ENCODE data around the gene NDUFS7.

The NDUFS7 gene

GRCh38 chr19:1396768-1397679 is 13.3 kb downstream of the NDUFS7 start:
- Histone ChIP-seq H3K9ac (ENCODE audit: low read length) (no peak overlapping the region), H3K9me3 (ENCODE audit: control insufficient read depth, low read length) (no peaks in the 10 kb centered on the region), H3K4me1 (ENCODE audit: control insufficient read depth, insufficient read depth, low read length) (peaks cover 22% of the 10 kb centered on the region), H3K4me3 (ENCODE audit: low read length) (no peak overlapping the region), H3K36me3 (ENCODE audit: control insufficient read depth, insufficient read depth, low read length, severe bottlenecking) (peaks cover 17% of the 10 kb centered on the region), H3K27me3 (replicated peaks; ENCODE audit: control insufficient read depth, insufficient read depth, low read length) (no peaks in the 10 kb centered on the region)
- DNase-seq (ENCODE audit: low read depth) = no peak

- H3K36me3 ChIP-seq (ENCODE audit: control insufficient read depth, insufficient read depth, low read length, severe bottlenecking) = peaks cover 9% of the 10 kb centered on the region
- no peaks in the 10 kb centered on the region for H3K27me3 ChIP-seq (replicated peaks; ENCODE audit: control insufficient read depth, insufficient read depth, low read length)
- no peak for DNase-seq (ENCODE audit: low read depth)
- no peak overlapping the region for H3K9ac ChIP-seq (ENCODE audit: low read length)
- no peaks in the 10 kb centered on the region for H3K9me3 ChIP-seq (ENCODE audit: control insufficient read depth, low read length)
- peaks cover 22% of the 10 kb centered on the region for H3K4me1 ChIP-seq (ENCODE audit: control insufficient read depth, insufficient read depth, low read length)
- no peak overlapping the region for H3K4me3 ChIP-seq (ENCODE audit: low read length)
These were observed 14.1 kb downstream of the NDUFS7 start for GRCh38 chr19:1397838-1398237.

DNA sequence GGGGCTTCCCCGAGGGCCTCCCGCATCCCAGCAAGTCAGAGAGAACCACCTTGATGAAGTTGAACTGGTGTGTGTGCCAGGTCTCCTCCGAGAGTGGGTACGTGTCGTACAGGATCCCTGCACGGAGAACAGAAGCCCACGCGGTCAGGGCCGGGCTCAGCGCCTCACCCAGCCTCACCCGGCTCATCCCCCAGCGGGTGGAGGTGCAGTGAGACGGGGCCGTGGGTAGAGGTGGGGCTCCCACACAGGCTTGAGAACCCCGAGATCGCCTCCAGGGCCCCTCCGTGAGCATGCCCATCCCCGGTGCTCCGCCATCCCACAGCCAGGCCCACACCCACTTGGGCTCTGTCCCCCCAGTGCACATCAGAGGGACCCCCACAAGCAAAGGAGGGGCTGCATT is 15.4 kb downstream of the NDUFS7 start:
- Histone ChIP-seq H3K9me3 (ENCODE audit: control insufficient read depth, low read length) (no peaks in the 10 kb centered on the region), H3K4me1 (ENCODE audit: control insufficient read depth, insufficient read depth, low read length) (peaks cover 22% of the 10 kb centered on the region), H3K36me3 (ENCODE audit: control insufficient read depth, insufficient read depth, low read length, severe bottlenecking) (no peaks in the 10 kb centered on the region), H3K4me3 (ENCODE audit: low read length) (no peak overlapping the region), H3K27me3 (replicated peaks; ENCODE audit: control insufficient read depth, insufficient read depth, low read length) (no peaks in the 10 kb centered on the region), H3K9ac (ENCODE audit: low read length) (no peak overlapping the region)
- DNase-seq (ENCODE audit: low read depth) = no peak

DNA sequence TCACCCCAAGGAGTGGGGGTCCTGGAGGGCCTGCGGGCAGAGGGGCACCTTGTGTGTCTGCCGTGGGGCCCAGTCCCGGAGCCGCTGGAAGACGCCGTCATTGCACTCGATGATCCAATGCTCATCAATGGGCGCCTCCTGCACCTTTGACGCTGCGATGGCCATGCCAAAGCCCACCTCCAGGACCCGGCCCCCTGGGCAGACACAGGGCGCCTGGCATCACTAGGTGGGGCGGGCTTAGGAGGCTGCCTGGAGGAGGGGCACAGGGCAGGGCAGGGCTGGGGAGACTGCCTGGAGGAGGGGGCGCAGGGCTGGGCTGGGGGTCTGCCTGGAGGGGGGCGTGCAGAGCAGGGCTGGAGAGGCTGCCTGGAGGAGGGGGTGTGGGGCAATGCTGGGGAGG is 16.0 kb downstream of the NDUFS7 start:
- Histone ChIP-seq H3K4me1 (ENCODE audit: control insufficient read depth, insufficient read depth, low read length) (peaks cover 22% of the 10 kb centered on the region), H3K4me3 (ENCODE audit: low read length) (no peak overlapping the region)

DNA sequence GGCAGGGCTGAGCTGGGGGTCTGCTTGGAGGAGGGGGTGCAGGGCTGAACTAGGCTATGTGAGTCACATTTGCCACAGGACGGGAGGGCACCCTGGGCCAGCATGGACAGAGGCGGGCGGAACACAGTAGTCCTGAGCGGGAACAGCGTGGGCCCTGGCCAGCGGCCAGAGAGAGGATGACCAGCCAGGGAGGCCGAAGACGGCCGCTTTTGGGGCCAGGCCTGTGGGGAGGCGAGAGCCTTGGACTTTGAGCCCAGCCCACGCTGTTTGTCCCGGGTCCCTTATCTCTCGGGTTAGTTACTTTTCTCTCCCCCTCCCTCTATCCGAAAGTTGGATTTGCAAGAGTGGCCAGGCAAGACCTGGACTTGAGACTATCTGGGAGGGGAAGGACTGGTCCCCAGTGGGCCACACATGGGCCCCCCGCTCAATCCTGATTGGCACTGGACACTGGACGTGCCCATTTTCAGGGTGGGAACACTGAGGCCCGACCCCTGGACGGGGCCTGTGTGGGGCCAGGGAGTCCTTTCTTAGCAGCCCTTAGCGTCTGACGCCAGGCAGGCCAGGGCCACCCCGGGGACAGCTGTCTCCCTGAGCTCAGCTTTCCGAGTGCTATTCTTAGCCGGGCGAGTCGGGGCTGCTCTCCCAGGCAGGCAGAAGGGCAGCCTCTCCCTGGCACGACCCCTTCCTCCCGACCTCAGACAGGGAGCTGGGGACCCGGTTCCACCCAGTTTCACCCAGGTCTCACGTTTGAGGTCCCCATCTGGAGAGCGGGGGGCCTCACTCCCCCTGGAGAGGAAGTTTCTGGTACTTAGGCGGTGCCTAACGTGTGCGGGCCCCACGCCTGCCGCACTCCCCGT is 16.8 kb downstream of the NDUFS7 start:
- Histone ChIP-seq H3K4me1 (ENCODE audit: control insufficient read depth, insufficient read depth, low read length) (peaks cover 20% of the 10 kb centered on the region), H3K9ac (ENCODE audit: low read length) (peak overlapping the region; percentile 84), H3K36me3 (ENCODE audit: control insufficient read depth, insufficient read depth, low read length, severe bottlenecking) (no peaks in the 10 kb centered on the region), H3K4me3 (ENCODE audit: low read length) (peak overlapping the region; percentile 79), H3K9me3 (ENCODE audit: control insufficient read depth, low read length) (no peaks in the 10 kb centered on the region), H3K27me3 (replicated peaks; ENCODE audit: control insufficient read depth, insufficient read depth, low read length) (no peaks in the 10 kb centered on the region)
- DNase-seq (ENCODE audit: low read depth) = peak; percentile 44

More for the DNA sequence above, 16.0 kb downstream of the NDUFS7 start:
- Histone ChIP-seq H3K27me3 (replicated peaks; ENCODE audit: control insufficient read depth, insufficient read depth, low read length) (no peaks in the 10 kb centered on the region), H3K9ac (ENCODE audit: low read length) (no peak overlapping the region), H3K36me3 (ENCODE audit: control insufficient read depth, insufficient read depth, low read length, severe bottlenecking) (no peaks in the 10 kb centered on the region), H3K9me3 (ENCODE audit: control insufficient read depth, low read length) (no peaks in the 10 kb centered on the region)
- DNase-seq (ENCODE audit: low read depth) = no peak

DNA sequence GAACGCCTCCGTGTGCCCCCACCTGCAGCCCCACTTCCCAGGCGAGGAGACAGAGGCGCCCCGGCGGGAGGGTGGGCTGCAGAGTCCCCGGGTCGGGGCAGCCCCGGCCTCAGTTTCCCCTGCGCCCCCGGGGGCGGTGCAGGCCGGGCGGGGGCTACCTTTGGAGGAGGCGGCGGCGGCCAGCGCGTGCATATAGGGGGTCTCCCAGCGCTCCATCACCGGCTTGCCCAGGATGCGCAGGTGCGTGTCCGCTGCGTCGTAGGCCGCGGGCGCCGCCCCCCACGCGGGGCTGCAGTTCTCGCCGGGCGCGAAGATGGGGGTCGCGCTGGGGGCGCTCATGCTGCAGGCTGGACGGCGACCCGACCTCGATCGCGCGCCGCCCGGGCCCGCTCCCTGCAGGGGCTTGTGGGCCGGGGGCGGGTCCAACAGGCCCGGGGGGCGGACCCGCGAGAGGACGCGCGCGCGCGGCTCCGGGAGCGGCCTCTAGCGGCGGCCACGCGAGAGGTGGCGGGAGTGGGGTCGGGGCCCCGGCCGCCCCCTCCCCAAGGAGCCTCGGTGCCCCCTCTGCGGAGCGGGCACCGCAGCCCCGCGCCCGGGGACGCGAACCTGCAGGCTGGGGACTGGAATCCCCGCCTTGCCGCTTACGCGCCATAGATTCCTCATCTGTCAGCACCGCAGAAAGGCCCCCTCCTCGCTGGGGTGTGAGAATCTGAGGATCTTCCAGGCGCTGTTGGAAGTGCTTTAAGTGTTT is 17.6 kb downstream of the NDUFS7 start, which contains the start of gene GAMT:
Gene GAMT (minus strand): TSS at position 405 of the 751 bp plus-strand sequence. CDS start 66 bp downstream, at position 339.
- Histone ChIP-seq H3K9ac (ENCODE audit: low read length) (peak within 1 kb of the TSS; percentile 84), H3K27me3 (replicated peaks; ENCODE audit: control insufficient read depth, insufficient read depth, low read length) (no peaks in the 10 kb centered on the region), H3K4me1 (ENCODE audit: control insufficient read depth, insufficient read depth, low read length) (peaks cover 12% of the 10 kb centered on the region), H3K4me3 (ENCODE audit: low read length) (peak within 1 kb of the TSS; percentile 79), H3K9me3 (ENCODE audit: control insufficient read depth, low read length) (no peaks in the 10 kb centered on the region), H3K36me3 (ENCODE audit: control insufficient read depth, insufficient read depth, low read length, severe bottlenecking) (no peaks in the 10 kb centered on the region)
- DNase-seq (ENCODE audit: low read depth) = peak; percentile 87

GRCh38 chr19:1401889-1402217 is 18.1 kb downstream of the NDUFS7 start:
- H3K36me3 ChIP-seq (ENCODE audit: control insufficient read depth, insufficient read depth, low read length, severe bottlenecking) = no peaks in the 10 kb centered on the region
- DNase-seq (ENCODE audit: low read depth) = no peak
- H3K9ac ChIP-seq (ENCODE audit: low read length) = peak overlapping the region; percentile 68
- peak overlapping the region; percentile 79 for H3K4me3 ChIP-seq (ENCODE audit: low read length)
- no peaks in the 10 kb centered on the region for H3K9me3 ChIP-seq (ENCODE audit: control insufficient read depth, low read length)
- H3K4me1 ChIP-seq (ENCODE audit: control insufficient read depth, insufficient read depth, low read length) = peaks cover 14% of the 10 kb centered on the region
- H3K27me3 ChIP-seq (replicated peaks; ENCODE audit: control insufficient read depth, insufficient read depth, low read length) = no peaks in the 10 kb centered on the region

GRCh38 chr19:1402411-1403070 is 18.8 kb downstream of the NDUFS7 start:
- no peak for DNase-seq (ENCODE audit: low read depth)

DNA sequence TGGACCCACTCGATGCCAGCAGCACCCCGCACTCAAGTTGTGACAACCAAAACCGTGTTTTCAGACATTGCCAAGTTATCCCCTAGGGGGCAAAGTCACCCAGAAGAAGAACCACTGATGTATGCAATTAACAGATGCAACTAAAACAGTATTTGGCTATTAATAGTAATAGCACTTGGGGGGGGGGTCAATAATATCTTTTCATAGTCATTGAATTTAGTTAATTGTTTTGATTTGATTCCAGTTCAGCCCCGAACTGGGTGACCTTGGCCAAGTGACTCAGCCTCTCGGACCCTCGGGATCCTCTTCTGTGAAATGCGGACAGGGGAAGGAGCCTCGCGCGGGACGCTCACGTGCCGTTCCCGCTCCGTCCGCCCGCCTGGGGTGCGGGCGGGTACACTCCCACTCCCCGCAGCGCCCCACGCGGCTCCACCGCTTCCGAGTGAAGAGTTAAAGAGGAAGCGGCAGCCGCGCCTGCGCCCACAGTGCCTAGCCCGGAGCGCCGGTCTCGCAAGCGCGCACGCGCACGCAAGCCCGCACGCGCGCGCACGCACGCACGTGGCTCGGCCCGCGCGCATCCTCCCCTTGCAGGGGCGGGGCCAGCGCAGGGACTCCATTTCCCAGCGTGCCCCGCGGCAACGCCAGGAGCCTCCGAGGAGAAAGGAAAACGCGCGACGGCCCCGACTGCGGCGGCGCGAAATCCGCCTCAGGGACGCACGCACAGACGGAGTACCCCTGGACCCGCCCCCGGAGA is 23.2 kb downstream of the NDUFS7 start:
- peak; percentile 100 for DNase-seq (ENCODE audit: low read depth)
- Histone ChIP-seq H3K4me3 (ENCODE audit: low read length) (peak overlapping the region; percentile 83), H3K4me1 (ENCODE audit: control insufficient read depth, insufficient read depth, low read length) (peaks cover 33% of the 10 kb centered on the region), H3K27me3 (replicated peaks; ENCODE audit: control insufficient read depth, insufficient read depth, low read length) (no peaks in the 10 kb centered on the region), H3K9ac (ENCODE audit: low read length) (peak overlapping the region; percentile 88), H3K36me3 (ENCODE audit: control insufficient read depth, insufficient read depth, low read length, severe bottlenecking) (no peaks in the 10 kb centered on the region), H3K9me3 (ENCODE audit: control insufficient read depth, low read length) (no peaks in the 10 kb centered on the region)

More at GRCh38 chr19:1402411-1403070, 18.8 kb downstream of the NDUFS7 start:
- Histone ChIP-seq H3K9ac (ENCODE audit: low read length) (no peak overlapping the region), H3K4me1 (ENCODE audit: control insufficient read depth, insufficient read depth, low read length) (peaks cover 14% of the 10 kb centered on the region), H3K27me3 (replicated peaks; ENCODE audit: control insufficient read depth, insufficient read depth, low read length) (no peaks in the 10 kb centered on the region), H3K4me3 (ENCODE audit: low read length) (no peak overlapping the region), H3K9me3 (ENCODE audit: control insufficient read depth, low read length) (no peaks in the 10 kb centered on the region), H3K36me3 (ENCODE audit: control insufficient read depth, insufficient read depth, low read length, severe bottlenecking) (no peaks in the 10 kb centered on the region)

Measured in adipocyte (in vitro differentiated cells).